WTC11 (cell line): ENCODE results near the gene ANXA9. TPM values are rescaled to one million over a fixed set of nuclear protein-coding genes. Genes with fewer than 3 reads are reported as not detected.

Source experiments
- ATAC-seq: fragments of 200-7000 bp; cut with Tn5 transposase; 2 replicates; pipeline ENCODE4 v1.10.0; 2021; ENCODE audit warnings: mild to moderate bottlenecking, moderate library complexity
- CTCF ChIA-PET: fragments of 300-600 bp; sonication (Branson Sonifier 250); formaldehyde crosslinking; loops from one replicate; lab custom pipeline; 2021; ENCODE audit warnings: antibody characterized with exemption; lab: Charles Lee
- POLR2A ChIA-PET: fragments of 350-600 bp; sonication (Branson Sonifier 250); formaldehyde crosslinking; loops from one replicate; lab custom pipeline; 2021; ENCODE audit warnings: antibody characterized with exemption; lab: Charles Lee
- DNase-seq: peaks from one replicate; pipeline ENCODE4 v3.0.0; 2021; ENCODE audit warnings: low spot score
- H3K27ac Mint-ChIP-seq: 2 replicates; pipeline ENCODE4 v1.8.0; 2021; ENCODE audit warnings: mixed read lengths
- H3K27me3 Mint-ChIP-seq: 2 replicates; pipeline ENCODE4 v1.8.0; 2021; ENCODE audit warnings: low read depth, mild to moderate bottlenecking, moderate library complexity, mixed read lengths
- H3K36me3 Mint-ChIP-seq: 2 replicates; pipeline ENCODE4 v1.8.0; 2021; ENCODE audit warnings: mixed read lengths
- H3K4me1 Mint-ChIP-seq: 2 replicates; pipeline ENCODE4 v1.8.0; 2022; ENCODE audit warnings: mixed read lengths
- H3K4me3 Mint-ChIP-seq: 2 replicates; pipeline ENCODE4 v1.8.0; 2021; ENCODE audit warnings: mild to moderate bottlenecking, moderate library complexity, mixed read lengths
- H3K9me3 Mint-ChIP-seq: 2 replicates; pipeline ENCODE4 v1.8.0; 2021; ENCODE audit warnings: mixed read lengths
- CBFB ChIP-seq: sonication (generic); formaldehyde crosslinking; IDR thresholded peaks from 2 replicates; pipeline ENCODE4 v1.8.1; 2022; ENCODE audit warnings: mild to moderate bottlenecking, low read depth, missing genetic modification reagents
- ELF4 ChIP-seq: sonication (generic); formaldehyde crosslinking; IDR thresholded peaks from 2 replicates; pipeline ENCODE4 v1.8.1; 2022; ENCODE audit warnings: low read depth, mild to moderate bottlenecking, moderate library complexity, missing genetic modification reagents
- EMX1 ChIP-seq: fragments of 250-450 bp; sonication (Bioruptor Pico); IDR thresholded peaks from 2 replicates; pipeline ENCODE4 v1.8.0; 2021; ENCODE audit warnings: mild to moderate bottlenecking
- HMGXB4 ChIP-seq: sonication (generic); formaldehyde crosslinking; IDR thresholded peaks from 2 replicates; pipeline ENCODE4 v1.8.1; 2023; ENCODE audit warnings: mild to moderate bottlenecking, moderate library complexity, missing genetic modification reagents
- MLX ChIP-seq: sonication (generic); formaldehyde crosslinking; IDR thresholded peaks from 2 replicates; pipeline ENCODE4 v1.8.1; 2023; ENCODE audit warnings: mild to moderate bottlenecking, missing genetic modification reagents, moderate library complexity
- NR3C1 ChIP-seq: sonication (generic); formaldehyde crosslinking; conservative IDR thresholded peaks from 2 replicates; pipeline ENCODE4 v1.8.1; 2023; ENCODE audit warnings: low read depth, mild to moderate bottlenecking, missing genetic modification reagents
- PRRX2 ChIP-seq: fragments of 250-450 bp; sonication (Bioruptor Pico); IDR thresholded peaks from 2 replicates; pipeline ENCODE4 v1.8.0; 2021; ENCODE audit warnings: mild to moderate bottlenecking
- TEAD1 ChIP-seq: sonication (generic); formaldehyde crosslinking; IDR thresholded peaks from 2 replicates; pipeline ENCODE4 v1.8.0; 2022; ENCODE audit warnings: mild to moderate bottlenecking, missing genetic modification reagents
- TP53 ChIP-seq: sonication (generic); formaldehyde crosslinking; IDR thresholded peaks from 2 replicates; pipeline ENCODE4 v1.8.1; 2023; ENCODE audit warnings: mild to moderate bottlenecking, missing genetic modification reagents
- USF1 ChIP-seq: sonication (generic); formaldehyde crosslinking; IDR thresholded peaks from 2 replicates; pipeline ENCODE4 v1.8.0; 2022; ENCODE audit warnings: mild to moderate bottlenecking, missing genetic modification reagents
- ZBTB21 ChIP-seq: sonication (generic); formaldehyde crosslinking; IDR thresholded peaks from 2 replicates; pipeline ENCODE4 v1.8.1; 2023; ENCODE audit warnings: mild to moderate bottlenecking, missing genetic modification reagents, borderline replicate concordance
- ZNF423 ChIP-seq: fragments of 250-450 bp; sonication (Bioruptor Pico); IDR thresholded peaks from 2 replicates; pipeline ENCODE4 v2.1.2; 2022; ENCODE audit warnings: mild to moderate bottlenecking, moderate library complexity
- total RNA-seq: library from RNA; stranded (reverse); gene quantifications from 3 replicates; pipeline ENCODE4 v1.2.3, GENCODE V29; 2021
- TF ChIP-seq, protein P1 (sequence below): fragments of 250-450 bp; sonication (Bioruptor Pico); IDR thresholded peaks from 2 replicates; pipeline ENCODE4 v1.9.0; 2021; ENCODE audit warnings: mild to moderate bottlenecking
- TF ChIP-seq, protein P2 (sequence below): sonication (generic); formaldehyde crosslinking; IDR thresholded peaks from 2 replicates; pipeline ENCODE4 v1.8.1; 2022; ENCODE audit warnings: mild to moderate bottlenecking, missing genetic modification reagents, moderate library complexity, borderline replicate concordance

ANXA9 gene
- total RNA-seq, 1 experiment from 2014 or later: 1.6 TPM

DNA sequence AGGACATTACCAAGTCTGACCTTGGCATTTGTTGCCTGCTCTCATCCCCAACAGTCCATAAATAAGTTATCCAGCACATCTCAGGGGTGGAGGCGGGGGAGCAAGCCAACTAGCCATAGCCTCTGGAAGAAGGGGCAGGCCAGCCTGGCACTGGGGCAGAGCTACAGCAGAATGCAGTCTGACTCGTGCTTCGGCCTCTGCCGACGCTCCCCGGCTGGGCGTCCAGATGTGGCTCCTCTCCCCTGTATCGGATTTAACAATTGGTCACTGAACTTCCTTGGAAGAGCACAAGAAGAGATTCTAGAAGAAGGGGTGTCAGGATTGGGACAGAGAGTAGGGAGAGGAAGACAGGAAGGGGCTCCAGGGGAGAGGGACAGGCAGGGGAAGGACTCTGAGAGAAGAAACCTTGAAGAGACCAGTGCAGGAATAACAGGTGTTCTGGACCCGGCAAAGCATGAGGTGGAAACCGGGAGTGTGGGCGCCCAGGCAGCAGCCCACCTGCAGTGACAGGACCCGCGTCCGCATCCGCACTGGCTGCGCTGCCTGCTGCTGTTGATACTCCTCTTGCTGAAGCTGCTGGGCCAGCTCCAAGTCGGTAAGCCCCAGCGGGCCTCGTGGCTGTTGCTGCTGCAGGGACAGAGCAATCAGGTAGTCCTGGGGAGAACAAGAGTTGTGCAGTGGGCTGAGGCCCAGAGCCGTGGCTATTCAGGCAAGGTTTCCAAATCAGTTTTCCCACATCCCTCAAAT, 15.2 kb downstream of the ANXA9 start:
- ATAC-seq (no peak), DNase-seq (no peak)
- Mint-ChIP-seq H3K9me3 (no peaks in the 10 kb centered on the region), H3K4me3 (no peak overlapping the region), H3K27ac (peak overlapping the region; percentile 63; the same call in 1 of the 2 replicates), H3K36me3 (no peaks in the 10 kb centered on the region), H3K4me1 (peaks cover 6% of the 10 kb centered on the region; the same call in 1 of the 2 replicates), H3K27me3 (no peaks in the 10 kb centered on the region)
- no peak for TF ChIP-seq ZNF423 (CRISPR knock-in tag)
- ChIA-PET POLR2A (interaction anchor here (1.1 kb wide), 1 partner anchor 9 kb away, joined by 3 read pairs; the partner anchor contains the start of gene MINDY1), CTCF (interaction anchor here (1.2 to 5.7 kb wide), 7 partner anchors 8 to 51 kb away, joined by 3 to 109 read pairs (median 7); partner anchors contain the start of genes ANXA9, C1orf56, CERS2 and MINDY1)

GRCh38 chr1:150997949-150998348, 15.9 kb downstream of the ANXA9 start:
- no peaks in the 10 kb centered on the region for H3K9me3 Mint-ChIP-seq
- ChIA-PET CTCF (interaction anchor here (1.1 to 1.2 kb wide), 2 partner anchors 9 to 21 kb away, joined by 3 to 4 read pairs; partner anchors contain the start of gene MINDY1), POLR2A (interaction anchor here (1.1 kb wide), 1 partner anchor 9 kb away, joined by 3 read pairs; the partner anchor contains the start of gene MINDY1)
- H3K27me3 Mint-ChIP-seq: no peaks in the 10 kb centered on the region
- no peaks in the 10 kb centered on the region for H3K36me3 Mint-ChIP-seq
- H3K4me1 Mint-ChIP-seq: peaks cover 6% of the 10 kb centered on the region; the same call in 1 of the 2 replicates
- DNase-seq (no peak), ATAC-seq (no peak)
- no peak overlapping the region for H3K4me3 Mint-ChIP-seq
- H3K27ac Mint-ChIP-seq: no peak overlapping the region
- no peak for TF ChIP-seq USF1 (CRISPR knock-in tag)
- TF ChIP-seq NR3C1 (CRISPR knock-in tag): no peak
- TF ChIP-seq, protein P1, sequence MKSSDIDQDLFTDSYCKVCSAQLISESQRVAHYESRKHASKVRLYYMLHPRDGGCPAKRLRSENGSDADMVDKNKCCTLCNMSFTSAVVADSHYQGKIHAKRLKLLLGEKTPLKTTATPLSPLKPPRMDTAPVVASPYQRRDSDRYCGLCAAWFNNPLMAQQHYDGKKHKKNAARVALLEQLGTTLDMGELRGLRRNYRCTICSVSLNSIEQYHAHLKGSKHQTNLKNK (CRISPR knock-in tag): no peak
- no peak for TF ChIP-seq EMX1 (CRISPR knock-in tag)
- TF ChIP-seq TEAD1: no peak
- no peak for TF ChIP-seq CBFB
- no peak for TF ChIP-seq TP53 (CRISPR knock-in tag)
- TF ChIP-seq MLX: no peak
- TF ChIP-seq PRRX2: no peak
- no peak for TF ChIP-seq ELF4 (CRISPR knock-in tag)
- TF ChIP-seq ZBTB21 (CRISPR knock-in tag): no peak
- TF ChIP-seq, protein P2, sequence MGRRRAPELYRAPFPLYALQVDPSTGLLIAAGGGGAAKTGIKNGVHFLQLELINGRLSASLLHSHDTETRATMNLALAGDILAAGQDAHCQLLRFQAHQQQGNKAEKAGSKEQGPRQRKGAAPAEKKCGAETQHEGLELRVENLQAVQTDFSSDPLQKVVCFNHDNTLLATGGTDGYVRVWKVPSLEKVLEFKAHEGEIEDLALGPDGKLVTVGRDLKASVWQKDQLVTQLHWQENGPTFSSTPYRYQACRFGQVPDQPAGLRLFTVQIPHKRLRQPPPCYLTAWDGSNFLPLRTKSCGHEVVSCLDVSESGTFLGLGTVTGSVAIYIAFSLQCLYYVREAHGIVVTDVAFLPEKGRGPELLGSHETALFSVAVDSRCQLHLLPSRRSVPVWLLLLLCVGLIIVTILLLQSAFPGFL (CRISPR knock-in tag): no peak

DNA sequence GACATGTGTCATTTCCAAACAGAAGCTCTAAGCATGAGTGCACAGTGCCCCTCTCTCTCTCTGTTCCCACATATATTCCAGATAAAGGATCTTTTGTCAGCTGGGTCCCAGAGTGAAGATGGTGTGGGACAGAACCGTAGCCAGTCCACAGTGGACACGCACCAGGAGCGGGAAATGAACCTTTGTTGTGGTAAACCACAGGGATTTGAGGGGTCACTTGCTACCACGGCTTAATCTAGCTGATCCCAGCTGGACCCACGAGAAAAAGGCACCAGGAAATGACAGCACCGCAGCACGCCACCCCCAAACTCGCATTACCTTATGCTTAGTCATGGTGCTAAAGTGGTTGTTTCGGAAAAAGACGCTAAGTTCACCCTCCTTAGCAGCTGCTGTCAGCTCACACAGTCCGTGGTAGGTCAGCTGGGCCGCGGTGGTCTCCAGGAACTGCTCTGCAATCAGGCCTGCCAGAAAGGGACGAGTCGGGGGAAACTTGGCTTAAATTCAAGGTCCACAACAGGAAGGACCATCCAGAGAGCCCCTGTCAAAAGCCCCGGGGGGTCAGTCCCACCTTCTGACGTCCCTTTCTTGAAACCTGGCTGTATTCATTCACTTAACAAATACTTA, 17.1 kb downstream of the ANXA9 start:
- TF ChIP-seq HMGXB4 (CRISPR knock-in tag): no peak
- no peak for DNase-seq
- Mint-ChIP-seq H3K27me3 (no peaks in the 10 kb centered on the region), H3K4me1 (peaks cover 6% of the 10 kb centered on the region; the same call in 1 of the 2 replicates), H3K9me3 (no peaks in the 10 kb centered on the region), H3K36me3 (no peaks in the 10 kb centered on the region), H3K27ac (no peak overlapping the region), H3K4me3 (no peak overlapping the region)
- no peak for ATAC-seq
- CTCF ChIA-PET: interaction anchor here (0.5 to 3.3 kb wide), 3 partner anchors 18 to 48 kb away, joined by 5 to 21 read pairs (median 5); partner anchors contain the start of genes ANXA9 and C1orf56
- POLR2A ChIA-PET: no interaction called here
